NCI-H2196 (cell line): Measurements from ENCODE around the gene UBXN4.
"Not testable (repeated sequence)": the region's sequence is repeated elsewhere in the genome, so short reads cannot be mapped to it uniquely, and the experiment has no call there.

Experiments
- DNase-seq: peaks from one replicate; lab custom pipeline; 2025; ENCODE audit not compliant: unreplicated experiment; lab: John Stamatoyannopoulos, UW

Gene UBXN4

GRCh38 chr2:135762022-135762421 lies 20.4 kb downstream of the UBXN4 start:
- DNase-seq = no peak

DNA sequence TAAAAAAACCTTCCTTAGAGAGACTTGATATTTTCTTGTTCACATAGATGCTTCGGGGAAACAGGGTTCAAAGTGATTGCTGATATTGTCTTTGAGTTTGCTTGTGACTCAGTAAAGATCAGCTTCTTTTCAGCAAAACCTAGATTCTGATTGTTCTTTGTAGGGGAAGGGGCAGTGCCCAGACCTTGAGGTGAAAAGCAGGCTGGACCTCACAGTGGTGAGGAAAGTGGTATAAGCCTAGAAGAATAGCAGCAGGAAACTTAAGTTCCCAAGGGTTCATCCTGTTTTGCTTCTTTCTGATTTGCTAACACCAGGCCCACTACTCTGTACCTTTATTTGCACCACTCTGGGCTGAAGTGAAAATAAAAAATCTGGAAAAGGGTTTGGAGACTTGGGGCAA lies 20.9 kb downstream of the UBXN4 start:
- DNase-seq = no peak

GRCh38 chr2:135768863-135769262 lies 27.2 kb downstream of the UBXN4 start:
- DNase-seq = no peak

GRCh38 chr2:135773319-135773718 lies 31.7 kb downstream of the UBXN4 start:
- no peak for DNase-seq

DNA sequence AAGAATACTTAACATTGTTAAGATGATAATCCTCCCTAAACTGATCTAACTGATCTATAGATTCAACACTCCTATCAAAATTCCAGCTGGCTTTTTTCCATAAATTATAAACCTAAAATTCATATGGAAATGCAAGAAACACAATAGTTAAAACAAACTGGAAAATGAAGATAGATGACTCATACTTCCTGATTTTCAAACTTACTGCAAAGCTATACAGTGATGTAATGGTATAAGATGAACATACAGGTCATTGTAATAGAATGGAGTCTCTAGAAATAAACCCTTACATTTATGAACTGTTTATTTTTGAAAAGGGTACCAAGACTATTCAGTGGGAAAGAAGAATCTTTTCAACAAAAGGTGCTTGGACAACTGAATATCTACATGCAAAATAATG lies 32.3 kb downstream of the UBXN4 start:
- DNase-seq = no peak

DNA sequence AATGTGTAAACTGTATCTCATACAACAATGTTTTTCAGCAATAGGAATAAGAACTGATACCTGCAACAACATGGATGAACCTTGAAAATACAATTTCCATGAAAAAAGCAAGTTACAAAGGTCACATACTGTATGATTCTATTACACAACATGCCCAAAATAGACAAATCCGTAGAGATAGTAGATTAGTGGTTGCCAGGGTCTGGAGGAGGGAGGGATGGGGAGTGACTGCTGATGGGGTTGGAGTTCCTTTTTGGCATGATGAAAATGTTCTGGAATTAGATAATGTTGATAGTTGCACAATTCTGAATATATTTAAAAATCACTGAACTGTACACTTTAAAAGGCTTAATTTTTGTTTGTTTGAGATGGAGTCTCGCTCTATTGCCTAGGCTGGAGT lies 33.8 kb downstream of the UBXN4 start:
- DNase-seq = no peak

DNA sequence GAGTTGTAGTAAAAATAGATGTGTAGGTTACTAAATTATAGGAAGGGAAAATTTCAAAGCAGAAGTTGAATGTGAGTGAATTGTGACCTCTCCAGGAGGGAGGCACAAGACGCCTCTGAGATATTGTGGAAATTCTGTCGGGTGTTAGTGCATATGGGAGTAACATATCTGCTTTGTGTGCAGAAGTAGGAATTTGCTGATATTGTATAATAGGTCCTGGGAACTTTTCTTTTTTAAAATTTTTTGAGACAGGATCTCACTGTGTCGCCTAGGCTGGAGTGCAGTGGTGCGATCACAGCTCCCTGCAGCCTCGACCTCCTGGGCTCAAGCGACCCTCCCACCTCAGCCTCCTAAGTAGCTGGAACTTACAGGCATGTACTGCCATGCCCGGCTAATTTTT lies 34.7 kb downstream of the UBXN4 start:
- no peak for DNase-seq

DNA sequence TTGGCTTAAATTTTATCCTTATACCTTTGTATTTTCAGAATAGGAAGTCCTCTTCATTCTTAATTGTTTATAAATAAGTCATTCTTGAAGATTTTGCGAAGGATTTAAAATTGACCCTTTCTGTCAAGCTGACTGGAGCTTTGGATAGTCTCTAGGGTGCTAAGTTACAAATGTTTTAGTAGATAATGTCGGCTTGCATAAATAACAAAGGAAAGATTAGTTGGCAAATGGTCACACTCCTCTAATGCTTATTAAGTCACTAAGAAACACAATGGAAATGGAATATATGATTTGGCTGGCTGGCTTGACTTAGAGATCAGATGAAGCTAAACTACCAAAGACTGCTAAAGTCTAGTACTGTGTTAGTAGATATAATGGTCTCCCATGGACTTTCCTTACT lies 40.6 kb downstream of the UBXN4 start:
- no peak for DNase-seq

GRCh38 chr2:135783439-135783838 lies 41.8 kb downstream of the UBXN4 start:
- no peak for DNase-seq

GRCh38 chr2:135785032-135785431 lies 43.4 kb downstream of the UBXN4 start:
- DNase-seq = no peak

DNA sequence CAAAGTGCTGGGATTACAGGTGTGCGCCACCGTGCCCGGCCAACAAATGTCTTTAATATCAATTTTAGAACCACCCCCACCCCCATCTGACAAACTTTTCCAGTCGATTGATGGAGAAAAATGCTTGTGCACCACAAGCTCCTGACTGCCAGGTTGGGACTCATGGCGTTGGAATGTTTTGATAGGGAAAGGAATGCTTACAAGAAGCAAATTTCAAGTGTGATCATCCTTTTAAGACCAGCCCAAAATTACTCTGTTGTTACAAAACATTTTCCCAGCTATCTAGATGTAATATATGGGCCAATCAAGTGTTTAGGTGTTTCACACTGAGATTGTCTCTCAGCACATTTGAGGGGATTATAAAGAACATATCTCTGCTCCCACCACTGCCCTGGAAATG lies 45.2 kb downstream of the UBXN4 start:
- DNase-seq = no peak

DNA sequence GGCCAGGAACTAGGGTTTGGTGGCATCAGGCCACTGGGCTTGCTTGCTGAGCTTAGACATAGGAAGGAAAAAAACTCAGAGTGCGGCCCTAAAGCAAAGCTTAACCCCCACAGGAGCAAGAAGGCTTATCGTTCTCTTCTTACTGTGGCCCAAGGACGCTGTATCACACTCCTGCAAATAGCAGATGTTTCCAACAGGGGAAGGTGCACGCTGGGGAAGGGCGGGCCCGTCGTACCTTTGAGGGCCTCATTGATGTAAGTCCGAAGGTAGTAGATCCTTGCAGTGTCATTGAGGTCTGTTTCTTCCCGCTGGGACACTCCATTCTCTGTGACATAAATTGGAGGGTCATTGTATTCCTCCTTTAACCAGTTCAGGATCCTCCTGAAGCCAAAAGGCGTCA lies 48.8 kb downstream of the UBXN4 start:
- no peak for DNase-seq

DNA sequence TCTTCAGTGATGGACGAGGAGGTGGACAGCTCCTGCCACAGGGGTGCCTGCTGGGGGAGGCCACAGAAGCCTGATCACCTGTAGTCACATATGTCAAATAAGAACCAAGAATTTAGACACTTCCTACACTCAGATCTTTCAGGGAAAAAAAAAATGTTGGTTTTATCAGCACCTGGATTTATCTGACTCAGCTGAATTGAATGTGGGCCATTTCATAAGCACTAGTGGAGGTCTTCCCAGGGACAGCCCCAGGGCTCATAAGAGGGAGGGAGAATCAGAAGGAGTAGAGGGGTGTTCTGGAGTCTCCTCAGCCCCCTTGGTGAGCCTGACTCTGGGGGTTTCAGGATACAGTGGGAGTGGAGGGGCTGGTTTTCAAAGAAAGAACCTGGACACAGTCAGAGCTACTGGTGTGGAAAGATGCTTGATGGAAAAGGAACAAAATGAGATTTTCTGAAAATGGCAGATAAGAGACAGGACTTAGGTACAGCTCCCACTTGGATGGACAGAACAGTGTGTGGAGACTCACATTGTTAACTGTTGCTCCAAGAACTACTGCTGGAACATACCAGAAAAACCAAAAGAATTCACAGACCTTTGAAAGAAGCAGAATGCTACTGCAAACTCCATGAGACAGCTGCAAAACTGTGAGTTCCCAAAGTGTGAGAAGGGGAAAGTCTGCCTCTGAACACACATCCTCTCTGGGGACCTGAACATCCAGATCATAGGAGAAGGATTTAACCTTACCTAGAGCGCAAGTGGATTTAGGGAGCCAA lies 49.9 kb downstream of the UBXN4 start:
- no peak for DNase-seq

GRCh38 chr2:135792401-135793150 lies 50.9 kb downstream of the UBXN4 start:
- DNase-seq = no peak

GRCh38 chr2:135795641-135796040 lies 54.0 kb downstream of the UBXN4 start:
- DNase-seq = not testable (repeated sequence)

DNA sequence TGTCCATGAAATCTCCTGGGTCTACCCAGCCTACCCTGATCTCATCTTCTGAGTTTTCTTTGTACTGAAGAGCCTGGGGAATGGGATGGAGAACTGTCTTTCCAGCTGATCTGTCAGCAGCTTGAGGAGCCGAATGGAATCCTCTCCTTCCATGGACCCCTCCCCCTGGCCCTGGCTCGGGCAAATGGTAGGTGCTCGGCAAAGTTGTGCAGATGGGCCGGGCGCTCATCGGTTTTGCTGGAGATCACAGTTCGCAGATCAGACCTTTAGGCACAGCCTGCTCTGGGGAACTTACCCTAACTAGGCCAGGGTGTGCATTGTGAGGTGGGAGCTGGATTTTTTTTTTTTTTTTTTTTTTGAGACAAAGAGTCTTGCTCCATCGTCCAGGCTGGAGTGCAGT lies 55.0 kb downstream of the UBXN4 start:
- DNase-seq = no peak

GRCh38 chr2:135797497-135798274 lies 56.0 kb downstream of the UBXN4 start:
- peak; percentile 71 for DNase-seq

GRCh38 chr2:135798275-135798705 lies 56.6 kb downstream of the UBXN4 start:
- DNase-seq = no peak

DNA sequence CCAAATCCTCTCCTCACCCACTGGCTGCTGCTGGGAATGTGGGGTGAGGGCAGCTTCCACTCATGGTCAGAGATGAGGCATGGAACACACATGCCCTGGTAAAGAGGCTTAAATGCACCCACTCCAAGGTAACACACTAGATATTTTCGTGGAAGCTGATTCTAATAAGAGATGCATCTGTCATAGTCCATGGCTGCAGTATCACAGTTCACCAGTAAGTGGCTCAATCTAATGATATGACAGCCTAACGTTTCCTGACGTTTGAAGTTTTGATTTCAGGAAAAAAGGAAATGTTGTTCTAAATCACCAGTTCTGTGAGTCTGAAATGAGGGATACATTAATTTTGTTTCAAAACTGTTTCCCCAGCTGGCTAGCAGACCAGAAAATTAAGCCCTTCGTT lies 57.1 kb downstream of the UBXN4 start:
- DNase-seq = no peak

GRCh38 chr2:135799738-135800137 lies 58.1 kb downstream of the UBXN4 start:
- no peak for DNase-seq

GRCh38 chr2:135800513-135801460 lies 59.1 kb downstream of the UBXN4 start:
- DNase-seq = no peak
